SU-DHL-6 (cell line): Measurements from ENCODE around the gene ATE1.

Experiments
- H2AFZ ChIP-seq: fragments of 200-600 bp; sonication (generic); 2 replicates; pipeline ENCODE4 v1.6.1; 2014; ENCODE audit warnings: low read depth, mild to moderate bottlenecking, moderate library complexity, mixed read lengths, antibody characterized with exemption, low read length; ENCODE audit not compliant: severe bottlenecking
- H3F3A ChIP-seq: fragments of 200-600 bp; shearing (Covaris generic); 2 replicates; pipeline ENCODE4 v1.6.0; 2016; ENCODE audit warnings: antibody characterized with exemption, mild to moderate bottlenecking; ENCODE audit not compliant: insufficient read depth
- H3K27ac ChIP-seq: fragments of 200-600 bp; sonication (generic); 2 replicates; pipeline ENCODE4 v1.5.1; 2016; ENCODE audit warnings: low read depth, mild to moderate bottlenecking, low read length, moderate library complexity, mixed read lengths
- H3K27me3 ChIP-seq: fragments of 200-600 bp; sonication (generic), shearing (Covaris generic); 2 replicates; pipeline ENCODE4 v1.6.0; 2014; ENCODE audit warnings: mild to moderate bottlenecking, low read length
- H3K36me3 ChIP-seq: fragments of 200-600 bp; sonication (generic); 2 replicates; pipeline ENCODE4 v1.6.1; 2014; ENCODE audit warnings: mild to moderate bottlenecking, low read length, mixed read lengths
- H3K4me2 ChIP-seq: fragments of 300-600, 200-600 bp; shearing (Covaris generic), sonication (generic); 2 replicates; pipeline ENCODE4 v1.6.0; 2014; ENCODE audit warnings: low read length, low read depth, mild to moderate bottlenecking; ENCODE audit not compliant: poor library complexity, severe bottlenecking
- H3K4me3 ChIP-seq: fragments of 200-600 bp; sonication (generic); 2 replicates; pipeline ENCODE4 v1.5.1; 2014; ENCODE audit warnings: antibody characterized with exemption, low read length, mild to moderate bottlenecking, mixed read lengths; ENCODE audit not compliant: insufficient read depth, poor library complexity, severe bottlenecking
- H3K79me2 ChIP-seq: fragments of 200-600 bp; sonication (generic); 2 replicates; pipeline ENCODE4 v1.6.1; 2014; ENCODE audit warnings: mild to moderate bottlenecking, low read length, moderate library complexity; ENCODE audit not compliant: insufficient read depth
- H3K9ac ChIP-seq: fragments of 200-600 bp; sonication (generic); 2 replicates; pipeline ENCODE4 v1.7.0; 2014; ENCODE audit warnings: mild to moderate bottlenecking, low read length
- H3K9me2 ChIP-seq: fragments of 200-600 bp; sonication (generic); replicated peaks from 2 replicates; pipeline ENCODE4 v1.6.1; 2014; ENCODE audit warnings: low read length; ENCODE audit not compliant: insufficient read depth
- H3K9me3 ChIP-seq: fragments of 200-600 bp; sonication (generic); 2 replicates; pipeline ENCODE4 v1.6.1; 2014; ENCODE audit warnings: low read length, mixed read lengths; ENCODE audit not compliant: insufficient read depth
- H4K20me1 ChIP-seq: fragments of 200-600 bp; sonication (generic); 2 replicates; pipeline ENCODE4 v1.6.1; 2014; ENCODE audit warnings: low read depth, mild to moderate bottlenecking, antibody characterized with exemption, low read length, moderate library complexity, mixed read lengths
- CTCF ChIP-seq: fragments of 200-600 bp; sonication (generic); IDR thresholded peaks from one replicate; pipeline ENCODE4 v1.5.1; 2017; ENCODE audit warnings: antibody characterized with exemption, mild to moderate bottlenecking, low read length, moderate library complexity; ENCODE audit not compliant: insufficient read depth, poor library complexity, severe bottlenecking
- EZH2phosphoT487 ChIP-seq: fragments of 200-600 bp; sonication (generic), shearing (Covaris generic); conservative IDR thresholded peaks from 2 replicates; pipeline ENCODE4 v1.6.1; 2018; ENCODE audit warnings: mild to moderate bottlenecking, antibody characterized with exemption, low read length, moderate library complexity, mixed read lengths

The ATE1 gene

GRCh38 chr10:121694327-121694965 lies 233.4 kb downstream of the ATE1 start:
- no peak overlapping the region for H3K4me2 ChIP-seq
- H3K27me3 ChIP-seq, result no peaks in the 10 kb centered on the region
- no peaks in the 10 kb centered on the region for H3K9me3 ChIP-seq
- TF ChIP-seq CTCF (no peak), EZH2phosphoT487 (no peak)
- H3K9me2 ChIP-seq, result no peaks in the 10 kb centered on the region
- H3F3A ChIP-seq, result no peaks in the 10 kb centered on the region
- H3K36me3 ChIP-seq, result no peaks in the 10 kb centered on the region
- no peak overlapping the region for H3K9ac ChIP-seq
- no peak overlapping the region for H3K4me3 ChIP-seq
- H3K27ac ChIP-seq, result no peak overlapping the region
- H3K79me2 ChIP-seq, result no peaks in the 10 kb centered on the region
- H2AFZ ChIP-seq, result no peak overlapping the region
- no peaks in the 10 kb centered on the region for H4K20me1 ChIP-seq

GRCh38 chr10:121692626-121693025 lies 235.2 kb downstream of the ATE1 start:
- no peaks in the 10 kb centered on the region for H3K79me2 ChIP-seq
- no peak for TF ChIP-seq EZH2phosphoT487
- no peak for TF ChIP-seq CTCF
- no peaks in the 10 kb centered on the region for H3K36me3 ChIP-seq
- no peaks in the 10 kb centered on the region for H3K9me3 ChIP-seq
- H3K4me3 ChIP-seq, result no peak overlapping the region
- no peaks in the 10 kb centered on the region for H3K27me3 ChIP-seq
- no peak overlapping the region for H3K4me2 ChIP-seq
- H3F3A ChIP-seq, result no peaks in the 10 kb centered on the region
- no peak overlapping the region for H3K9ac ChIP-seq
- H3K27ac ChIP-seq, result no peak overlapping the region
- H2AFZ ChIP-seq, result no peak overlapping the region
- no peaks in the 10 kb centered on the region for H4K20me1 ChIP-seq
- no peaks in the 10 kb centered on the region for H3K9me2 ChIP-seq

DNA sequence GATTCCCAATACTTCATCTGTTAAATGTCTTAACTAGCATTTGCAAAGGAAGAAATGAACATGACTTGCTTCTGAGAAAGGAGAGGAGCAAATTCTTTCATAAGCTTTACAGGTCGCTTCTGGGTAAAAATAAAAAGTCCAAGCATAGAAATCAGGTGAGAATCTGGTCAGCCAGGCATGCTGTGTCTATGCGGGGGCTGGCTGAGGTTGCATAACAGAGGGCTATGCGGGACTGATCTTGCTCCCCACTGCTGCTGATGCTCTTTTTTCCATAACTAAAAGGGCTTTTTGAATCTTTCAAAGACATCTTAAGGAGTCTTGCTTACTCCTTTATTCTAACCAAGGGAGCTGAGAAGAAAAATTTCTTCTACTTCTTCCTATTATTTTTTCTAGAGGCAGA lies 236.9 kb downstream of the ATE1 start:
- Histone ChIP-seq H3K4me2 (no peak overlapping the region), H3K27me3 (no peaks in the 10 kb centered on the region), H3K79me2 (no peaks in the 10 kb centered on the region), H4K20me1 (no peaks in the 10 kb centered on the region), H3K36me3 (no peaks in the 10 kb centered on the region), H3K9ac (no peak overlapping the region), H3K27ac (no peak overlapping the region), H3K4me3 (no peak overlapping the region), H2AFZ (no peak overlapping the region), H3K9me3 (no peaks in the 10 kb centered on the region), H3F3A (no peaks in the 10 kb centered on the region), H3K9me2 (no peaks in the 10 kb centered on the region)
- TF ChIP-seq EZH2phosphoT487 (no peak), CTCF (no peak)
